Naive thymus-derived CD4-positive, alpha-beta T cell (primary cell): ENCODE measurements around the gene PDGFC. TPM values are rescaled to one million over a fixed set of nuclear protein-coding genes. Genes with fewer than 3 reads are reported as not detected.
"Not testable (repeated sequence)": the region's sequence is repeated elsewhere in the genome, so short reads cannot be mapped to it uniquely, and the experiment has no call there.

Source experiments
- ATAC-seq: fragments of 150-1000 bp; cut with Tn5 transposase; 2 replicates; pipeline ENCODE4 v1.10.0; 2021; ENCODE audit warnings: mild to moderate bottlenecking, moderate library complexity
- CTCF ChIA-PET: fragments of 350-600 bp; sonication (Branson Sonifier 250); formaldehyde crosslinking; loops from one replicate; lab custom pipeline; 2021; ENCODE audit warnings: antibody characterized with exemption; lab: Charles Lee
- POLR2A ChIA-PET: fragments of 350-600 bp; sonication (Branson Sonifier 250); formaldehyde crosslinking; loops from one replicate; lab custom pipeline; 2021; ENCODE audit warnings: antibody characterized with exemption, inconsistent platforms; lab: Charles Lee
- DNase-seq, 9 donors: peaks; one replicate each; pipeline versions ENCODE4 v3.0.0 to v3.0.0-alpha.2; 2020 to 2022; ENCODE audit warnings: mixed read lengths in 1 of 9
- H3K27ac ChIP-seq: one replicate; pipeline ENCODE4 v1.7.0; 2013; ENCODE audit warnings: mild to moderate bottlenecking, low read depth, low read length, moderate library complexity
- H3K27me3 ChIP-seq, 2 donors: one replicate each; pipeline ENCODE4 v1.7.0; 2013; ENCODE audit warnings: low read length in 2 of 2, mild to moderate bottlenecking in 2 of 2, moderate library complexity in 2 of 2; ENCODE audit not compliant: control insufficient read depth in 2 of 2, insufficient read depth in 2 of 2
- H3K36me3 ChIP-seq, 3 experiments: 1 replicate in 2 of 3; 2 replicates in 1 of 3; pipeline ENCODE4 v1.7.0; 2013; ENCODE audit warnings: low read length in 3 of 3, mild to moderate bottlenecking in 3 of 3, moderate library complexity in 1 of 3; ENCODE audit not compliant: insufficient read depth in 3 of 3, control insufficient read depth in 2 of 3
- H3K4me1 ChIP-seq, 2 donors: one replicate each; pipeline ENCODE4 v1.7.0; 2013; ENCODE audit warnings: low read length in 2 of 2, mild to moderate bottlenecking in 2 of 2, moderate library complexity in 1 of 2; ENCODE audit not compliant: control insufficient read depth in 2 of 2, insufficient read depth in 2 of 2
- H3K4me3 ChIP-seq: 2 replicates; pipeline ENCODE4 v1.7.0; 2013; ENCODE audit warnings: mild to moderate bottlenecking, low read length
- H3K9me3 ChIP-seq, 3 experiments: 1 replicate in 2 of 3; 2 replicates in 1 of 3; pipeline ENCODE4 v1.7.0; 2013; ENCODE audit warnings: low read length in 3 of 3; ENCODE audit not compliant: control insufficient read depth in 2 of 3
- H3K27ac Mint-ChIP-seq, 9 donors: one replicate each; pipeline ENCODE4 v1.8.0; 2020 to 2022; ENCODE audit warnings: mixed read lengths in 9 of 9, mild to moderate bottlenecking in 8 of 9, moderate library complexity in 5 of 9, inconsistent platforms in 2 of 9
- H3K27me3 Mint-ChIP-seq, 5 donors: one replicate each; pipeline ENCODE4 v1.8.0; 2021 to 2022; ENCODE audit warnings: mixed read lengths in 5 of 5, mild to moderate bottlenecking in 1 of 5
- H3K36me3 Mint-ChIP-seq, 5 donors: one replicate each; pipeline ENCODE4 v1.8.0; 2020 to 2022; ENCODE audit warnings: mixed read lengths in 5 of 5, mild to moderate bottlenecking in 3 of 5, inconsistent platforms in 1 of 5
- H3K4me1 Mint-ChIP-seq, 7 donors: one replicate each; pipeline ENCODE4 v1.8.0; 2020 to 2022; ENCODE audit warnings: mixed read lengths in 7 of 7, mild to moderate bottlenecking in 3 of 7, inconsistent platforms in 1 of 7
- H3K4me3 Mint-ChIP-seq, 10 donors: one replicate each; pipeline ENCODE4 v1.8.0; 2020 to 2022; ENCODE audit warnings: mild to moderate bottlenecking in 10 of 10, mixed read lengths in 10 of 10, moderate library complexity in 6 of 10, inconsistent platforms in 2 of 10
- H3K9me3 Mint-ChIP-seq, 11 donors: one replicate each; pipeline ENCODE4 v1.8.0; 2020 to 2022; ENCODE audit warnings: mixed read lengths in 11 of 11, mild to moderate bottlenecking in 4 of 11, inconsistent platforms in 1 of 11, moderate library complexity in 1 of 11
- intact Hi-C, 2 donors: fragments of 100-400 bp; cut with micrococcal nuclease; formaldehyde crosslinking; loops; one replicate each; pipeline ENCODE4 v1.15.1; 2023
- polyA plus RNA-seq, 2 donors: library from polyadenylated mRNA; unstranded; fragments of 300-500 nt; fragmentation: Illumina TruSeq; gene quantifications; one replicate each; pipeline ENCODE4 v1.2.3, GENCODE V29; 2021
- total RNA-seq, 6 experiments: library from RNA in 5 of 6; stranded (reverse) in 5 of 6; gene quantifications; 1 replicate in 5 of 6; 2 replicates in 1 of 6; pipeline ENCODE4 v1.2.3 and lab custom pipeline; 2021 to 2026

PDGFC gene
- total and polyA plus RNA-seq, 7 experiments from 2014 or later: 0.19 to 2.0 (median 1.2) TPM; not detected in 4

DNA sequence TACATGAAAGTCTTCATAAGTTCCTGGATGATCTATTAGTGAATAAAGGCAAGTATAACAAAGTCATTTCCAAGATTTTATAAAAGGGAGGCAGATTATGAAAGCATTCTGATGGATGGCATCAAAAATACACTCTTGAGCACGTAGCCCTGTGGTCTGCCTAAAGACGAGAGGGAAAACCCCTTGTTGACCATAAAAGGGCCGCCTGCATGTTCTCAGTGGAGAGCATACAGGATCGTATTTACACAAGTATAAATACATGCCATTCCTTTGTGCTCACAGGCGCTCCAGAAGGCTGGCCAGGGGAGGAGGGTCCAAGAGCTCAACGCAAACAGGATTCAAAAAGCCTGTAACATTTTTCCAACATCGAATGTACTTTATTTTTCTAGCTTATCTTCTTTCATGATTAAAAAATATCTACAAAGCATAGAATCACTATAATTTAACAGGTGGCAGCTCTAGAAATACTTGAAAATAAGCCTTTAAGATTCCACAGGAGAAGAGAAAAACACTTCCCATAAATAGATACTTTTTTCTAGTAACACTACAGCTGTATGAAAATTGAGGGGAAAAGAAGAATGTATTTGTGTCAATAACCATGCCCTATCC lies 29.6 kb downstream of the PDGFC start:
- no peaks in the 10 kb centered on the region for H3K27me3 ChIP-seq
- peaks cover 0 to 7% (median 0%) of the 10 kb centered on the region in 11 donors for H3K9me3 Mint-ChIP-seq
- no peaks in the 10 kb centered on the region for H3K36me3 ChIP-seq
- ChIA-PET CTCF (no interaction called here), POLR2A (no interaction called here)
- ATAC-seq (no peak), DNase-seq (no peak)
- H3K4me1 ChIP-seq: no peaks in the 10 kb centered on the region
- intact Hi-C loops: no loop called here
- no peak overlapping the region for H3K4me3 Mint-ChIP-seq
- no peak overlapping the region for H3K27ac Mint-ChIP-seq
- H3K27me3 Mint-ChIP-seq: no peaks in the 10 kb centered on the region
- no peak overlapping the region for H3K4me3 ChIP-seq
- no peaks in the 10 kb centered on the region for H3K4me1 Mint-ChIP-seq
- H3K36me3 Mint-ChIP-seq: no peaks in the 10 kb centered on the region
- no peaks in the 10 kb centered on the region for H3K9me3 ChIP-seq
- H3K27ac ChIP-seq: no peak overlapping the region

DNA sequence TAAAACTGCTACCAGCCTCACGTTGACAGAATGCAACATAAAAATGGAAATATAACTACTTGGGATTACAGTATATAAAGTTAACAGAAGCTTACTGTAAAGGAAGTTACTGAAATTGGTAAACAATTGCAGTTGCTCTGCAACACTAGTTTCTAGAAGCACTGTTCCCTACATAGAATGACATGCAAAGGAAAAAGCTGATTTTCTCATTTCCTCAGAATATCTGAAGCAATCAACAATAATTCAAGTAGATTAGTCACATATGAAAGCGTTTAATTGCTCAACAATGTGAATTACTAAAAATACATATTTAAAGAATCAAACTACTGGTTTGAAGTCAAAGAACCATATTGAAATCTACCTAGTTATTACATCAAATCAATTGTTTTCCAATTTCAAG lies 31.8 kb downstream of the PDGFC start:
- Mint-ChIP-seq H3K9me3 (peaks cover 0 to 14% (median 0%) of the 10 kb centered on the region in 11 donors), H3K4me3 (no peak overlapping the region), H3K4me1 (no peaks in the 10 kb centered on the region), H3K27me3 (no peaks in the 10 kb centered on the region), H3K36me3 (no peaks in the 10 kb centered on the region), H3K27ac (no peak overlapping the region)
- Histone ChIP-seq H3K4me1 (no peaks in the 10 kb centered on the region), H3K36me3 (no peaks in the 10 kb centered on the region), H3K27me3 (no peaks in the 10 kb centered on the region), H3K4me3 (no peak overlapping the region), H3K27ac (no peak overlapping the region), H3K9me3 (no peaks in the 10 kb centered on the region)
- ChIA-PET POLR2A (no interaction called here), CTCF (no interaction called here)
- DNase-seq (no peak), ATAC-seq (no peak)
- intact Hi-C loops: no loop called here

- H3K36me3 ChIP-seq: no peaks in the 10 kb centered on the region
- ChIA-PET POLR2A (no interaction called here), CTCF (no interaction called here)
- no peaks in the 10 kb centered on the region for H3K27me3 ChIP-seq
- no peaks in the 10 kb centered on the region for H3K4me1 ChIP-seq
- no peaks in the 10 kb centered on the region for H3K9me3 ChIP-seq
- intact Hi-C loops: no loop called here
- no peak overlapping the region for H3K4me3 ChIP-seq
- H3K4me1 Mint-ChIP-seq: no peaks in the 10 kb centered on the region
- H3K36me3 Mint-ChIP-seq: no peaks in the 10 kb centered on the region
- no peak overlapping the region for H3K4me3 Mint-ChIP-seq
- H3K27me3 Mint-ChIP-seq: no peaks in the 10 kb centered on the region
- H3K9me3 Mint-ChIP-seq: peaks cover 0 to 11% (median 0%) of the 10 kb centered on the region in 11 donors
- H3K27ac Mint-ChIP-seq: no peak overlapping the region
- no peak for ATAC-seq
- H3K27ac ChIP-seq: no peak overlapping the region
- no peak for DNase-seq
These were observed 32.5 kb downstream of the PDGFC start for GRCh38 chr4:156939139-156939538.

DNA sequence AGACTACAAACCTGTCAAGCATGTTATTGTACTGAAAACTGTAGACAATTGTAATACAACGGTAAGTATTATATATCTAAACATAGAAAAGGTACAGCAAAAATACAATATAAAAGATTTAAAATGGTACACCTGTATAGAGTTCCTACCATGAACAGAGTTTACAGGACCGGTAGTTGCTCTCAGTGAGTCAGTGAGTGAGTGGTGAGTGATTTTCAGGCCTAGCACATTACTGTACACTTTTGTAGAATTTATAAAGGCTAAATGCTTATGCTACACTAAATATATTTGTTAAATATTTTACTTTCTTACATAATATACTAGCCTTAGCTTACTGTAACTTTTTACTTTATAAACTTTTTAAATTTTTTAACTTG lies 37.4 kb downstream of the PDGFC start:
- Histone ChIP-seq H3K27me3 (no peaks in the 10 kb centered on the region), H3K4me1 (no peaks in the 10 kb centered on the region), H3K9me3 (no peaks in the 10 kb centered on the region), H3K4me3 (no peak overlapping the region), H3K36me3 (no peaks in the 10 kb centered on the region), H3K27ac (no peak overlapping the region)
- H3K9me3 Mint-ChIP-seq: peaks cover 0 to 14% (median 0%) of the 10 kb centered on the region in 11 donors
- no peaks in the 10 kb centered on the region for H3K4me1 Mint-ChIP-seq
- no peak overlapping the region for H3K4me3 Mint-ChIP-seq
- ATAC-seq: no peak
- ChIA-PET CTCF (no interaction called here), POLR2A (no interaction called here)
- intact Hi-C loops: no loop called here
- no peaks in the 10 kb centered on the region for H3K27me3 Mint-ChIP-seq
- DNase-seq: no peak
- peaks cover 0 to 4% (median 0%) of the 10 kb centered on the region in 5 donors for H3K36me3 Mint-ChIP-seq
- no peak overlapping the region for H3K27ac Mint-ChIP-seq

- intact Hi-C loops: no loop called here
- Mint-ChIP-seq H3K36me3 (peaks cover 0 to 4% (median 0%) of the 10 kb centered on the region in 5 donors), H3K4me3 (no peak overlapping the region), H3K27ac (no peak overlapping the region), H3K9me3 (peaks cover 0 to 14% (median 0%) of the 10 kb centered on the region in 11 donors), H3K4me1 (no peaks in the 10 kb centered on the region), H3K27me3 (no peaks in the 10 kb centered on the region)
- H3K4me1 ChIP-seq: no peaks in the 10 kb centered on the region
- H3K36me3 ChIP-seq: no peaks in the 10 kb centered on the region
- no peak overlapping the region for H3K27ac ChIP-seq
- no peaks in the 10 kb centered on the region for H3K9me3 ChIP-seq
- no peak for DNase-seq
- H3K27me3 ChIP-seq: no peaks in the 10 kb centered on the region
- ChIA-PET POLR2A (no interaction called here), CTCF (no interaction called here)
- ATAC-seq: no peak
- no peak overlapping the region for H3K4me3 ChIP-seq
These were observed 37.9 kb downstream of the PDGFC start for GRCh38 chr4:156933633-156934258.

DNA sequence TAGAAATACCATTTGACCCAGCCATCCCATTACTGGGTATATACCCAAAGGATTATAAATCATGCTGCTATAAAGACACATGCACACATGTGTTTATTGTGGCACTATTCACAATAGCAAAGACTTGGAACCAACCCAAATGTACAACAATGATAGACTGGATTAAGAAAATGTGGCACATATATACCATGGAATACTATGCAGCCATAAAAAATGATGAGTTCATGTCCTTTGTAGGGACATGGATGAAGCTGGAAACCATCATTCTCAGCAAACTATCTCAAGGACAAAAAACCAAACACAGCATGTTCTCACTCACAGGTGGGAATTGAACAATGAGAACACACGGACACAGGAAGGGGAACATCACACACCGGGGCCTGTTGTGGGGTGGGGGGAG lies 39.2 kb downstream of the PDGFC start:
- H3K27me3 ChIP-seq, POLR2A ChIA-PET, H3K27me3 Mint-ChIP-seq, CTCF ChIA-PET, H3K27ac ChIP-seq, H3K36me3 Mint-ChIP-seq, ATAC-seq, H3K4me3 ChIP-seq, H3K27ac Mint-ChIP-seq, H3K4me1 ChIP-seq, intact Hi-C loops, H3K36me3 ChIP-seq, DNase-seq, H3K4me1 Mint-ChIP-seq, H3K9me3 ChIP-seq, H3K4me3 Mint-ChIP-seq: not testable (repeated sequence)
- peaks cover 0 to 14% (median 3%) of the 10 kb centered on the region in 11 donors for H3K9me3 Mint-ChIP-seq

- intact Hi-C loops: no loop called here
- H3K9me3 ChIP-seq: no peaks in the 10 kb centered on the region
- ATAC-seq (no peak), DNase-seq (no peak)
- H3K27me3 Mint-ChIP-seq: no peaks in the 10 kb centered on the region
- no peak overlapping the region for H3K4me3 Mint-ChIP-seq
- H3K4me1 Mint-ChIP-seq: no peaks in the 10 kb centered on the region
- H3K27me3 ChIP-seq: no peaks in the 10 kb centered on the region
- H3K4me1 ChIP-seq: no peaks in the 10 kb centered on the region
- no peak overlapping the region for H3K27ac Mint-ChIP-seq
- H3K4me3 ChIP-seq: no peak overlapping the region
- peaks cover 0 to 4% (median 0%) of the 10 kb centered on the region in 5 donors for H3K36me3 Mint-ChIP-seq
- POLR2A ChIA-PET: no interaction called here
- peaks cover 0 to 7% (median 3%) of the 10 kb centered on the region in 11 donors for H3K9me3 Mint-ChIP-seq
- CTCF ChIA-PET: no interaction called here
- no peaks in the 10 kb centered on the region for H3K36me3 ChIP-seq
- no peak overlapping the region for H3K27ac ChIP-seq
These were observed 40.3 kb downstream of the PDGFC start for GRCh38 chr4:156931267-156931666.
